Effector memory CD8-positive, alpha-beta T cell (primary cell): ENCODE results near the gene HOXB6.

Experiments used
- ATAC-seq: fragments of 150-1000 bp; cut with Tn5 transposase; replicated peaks from 2 replicates; pipeline ENCODE4 v1.10.0; 2021; ENCODE audit warnings: mild to moderate bottlenecking, moderate library complexity
- DNase-seq, 3 experiments: peaks; one replicate each; pipeline ENCODE4 v3.0.0; 2021
- H3K27ac Mint-ChIP-seq, 2 donors: one replicate each; pipeline ENCODE4 v1.8.0; 2022; ENCODE audit warnings: mild to moderate bottlenecking in 2 of 2, mixed read lengths in 2 of 2, moderate library complexity in 2 of 2
- H3K27me3 Mint-ChIP-seq, 2 donors: one replicate each; pipeline ENCODE4 v1.8.0; 2022; ENCODE audit warnings: mixed read lengths in 2 of 2
- H3K36me3 Mint-ChIP-seq: one replicate; pipeline ENCODE4 v1.8.0; 2022; ENCODE audit warnings: mild to moderate bottlenecking, moderate library complexity, mixed read lengths; ENCODE audit not compliant: insufficient read depth
- H3K4me1 Mint-ChIP-seq, 2 donors: one replicate each; pipeline ENCODE4 v1.8.0; 2022; ENCODE audit warnings: low read depth in 2 of 2, mixed read lengths in 2 of 2
- H3K4me3 Mint-ChIP-seq, 2 donors: one replicate each; pipeline ENCODE4 v1.8.0; 2022; ENCODE audit warnings: mild to moderate bottlenecking in 2 of 2, mixed read lengths in 2 of 2, moderate library complexity in 2 of 2
- H3K9me3 Mint-ChIP-seq, 2 donors: one replicate each; pipeline ENCODE4 v1.8.0; 2022; ENCODE audit warnings: mixed read lengths in 2 of 2

The HOXB6 gene

GRCh38 chr17:48576479-48577309, 28.1 kb downstream of the HOXB6 start:
- Mint-ChIP-seq H3K27me3 (peaks cover 30 to 32% of the 10 kb centered on the region in 2 donors), H3K9me3 (no peaks in the 10 kb centered on the region), H3K4me1 (peaks cover 10 to 20% of the 10 kb centered on the region in 2 donors), H3K4me3 (peak overlapping the region; percentile 90 to 94), H3K36me3 (peaks cover 9% of the 10 kb centered on the region), H3K27ac (peak overlapping the region in 1 of 2 donors; percentile 53)
- ATAC-seq = no peak
- no peak for DNase-seq

GRCh38 chr17:48575673-48576478, 28.9 kb downstream of the HOXB6 start:
- peaks cover 9% of the 10 kb centered on the region for H3K36me3 Mint-ChIP-seq
- peaks cover 22 to 23% of the 10 kb centered on the region in 2 donors for H3K27me3 Mint-ChIP-seq
- H3K4me3 Mint-ChIP-seq = no peak overlapping the region
- DNase-seq = no peak
- H3K4me1 Mint-ChIP-seq = peaks cover 8 to 20% of the 10 kb centered on the region in 2 donors
- ATAC-seq = no peak
- H3K9me3 Mint-ChIP-seq = no peaks in the 10 kb centered on the region
- no peak overlapping the region for H3K27ac Mint-ChIP-seq

- no peaks in the 10 kb centered on the region for H3K9me3 Mint-ChIP-seq
- H3K36me3 Mint-ChIP-seq = peaks cover 7% of the 10 kb centered on the region
- ATAC-seq = no peak
- peaks cover 14 to 16% of the 10 kb centered on the region in 2 donors for H3K27me3 Mint-ChIP-seq
- H3K4me1 Mint-ChIP-seq = peaks cover 8 to 20% of the 10 kb centered on the region in 2 donors
- H3K27ac Mint-ChIP-seq = no peak overlapping the region
- no peak for DNase-seq
- no peak overlapping the region for H3K4me3 Mint-ChIP-seq
Observed at GRCh38 chr17:48575066-48575582, 29.7 kb downstream of the HOXB6 start.

- ATAC-seq = no peak
- Mint-ChIP-seq H3K9me3 (no peaks in the 10 kb centered on the region), H3K27ac (no peak overlapping the region), H3K27me3 (peaks cover 9 to 10% of the 10 kb centered on the region in 2 donors), H3K4me3 (no peak overlapping the region), H3K36me3 (peaks cover 5% of the 10 kb centered on the region), H3K4me1 (peaks cover 8 to 20% of the 10 kb centered on the region in 2 donors)
- no peak for DNase-seq
Observed at GRCh38 chr17:48574505-48575065, 30.2 kb downstream of the HOXB6 start.

- ATAC-seq (no peak), DNase-seq (no peak)
- no peak overlapping the region for H3K27ac Mint-ChIP-seq
- no peaks in the 10 kb centered on the region for H3K27me3 Mint-ChIP-seq
- no peaks in the 10 kb centered on the region for H3K36me3 Mint-ChIP-seq
- H3K9me3 Mint-ChIP-seq = no peaks in the 10 kb centered on the region
- H3K4me3 Mint-ChIP-seq = no peak overlapping the region
- peaks cover 0 to 9% of the 10 kb centered on the region in 2 donors for H3K4me1 Mint-ChIP-seq
Observed at GRCh38 chr17:48571826-48572417, 32.9 kb downstream of the HOXB6 start.

GRCh38 chr17:48571024-48571818, 33.6 kb downstream of the HOXB6 start:
- H3K36me3 Mint-ChIP-seq = no peaks in the 10 kb centered on the region
- no peaks in the 10 kb centered on the region for H3K27me3 Mint-ChIP-seq
- no peaks in the 10 kb centered on the region for H3K9me3 Mint-ChIP-seq
- H3K4me3 Mint-ChIP-seq = no peak overlapping the region
- no peak for ATAC-seq
- H3K4me1 Mint-ChIP-seq = peaks cover 0 to 9% of the 10 kb centered on the region in 2 donors
- H3K27ac Mint-ChIP-seq = no peak overlapping the region
- DNase-seq = no peak

GRCh38 chr17:48570325-48571023, 34.3 kb downstream of the HOXB6 start:
- Mint-ChIP-seq H3K36me3 (no peaks in the 10 kb centered on the region), H3K4me1 (peaks cover 0 to 8% of the 10 kb centered on the region in 2 donors), H3K9me3 (no peaks in the 10 kb centered on the region), H3K27me3 (no peaks in the 10 kb centered on the region), H3K4me3 (no peak overlapping the region), H3K27ac (no peak overlapping the region)
- ATAC-seq = no peak
- no peak for DNase-seq

- ATAC-seq (no peak), DNase-seq (no peak)
- Mint-ChIP-seq H3K27ac (no peak overlapping the region), H3K4me3 (no peak overlapping the region), H3K9me3 (no peaks in the 10 kb centered on the region), H3K27me3 (no peaks in the 10 kb centered on the region), H3K36me3 (no peaks in the 10 kb centered on the region), H3K4me1 (peaks cover 0 to 8% of the 10 kb centered on the region in 2 donors)
Observed at GRCh38 chr17:48569674-48570324, 35.0 kb downstream of the HOXB6 start.

- DNase-seq (no peak), ATAC-seq (no peak)
- Mint-ChIP-seq H3K27me3 (no peaks in the 10 kb centered on the region), H3K4me1 (peaks cover 0 to 8% of the 10 kb centered on the region in 2 donors), H3K36me3 (no peaks in the 10 kb centered on the region), H3K9me3 (no peaks in the 10 kb centered on the region), H3K27ac (no peak overlapping the region), H3K4me3 (no peak overlapping the region)
Observed at GRCh38 chr17:48569240-48569582, 35.6 kb downstream of the HOXB6 start.

GRCh38 chr17:48568499-48569239, 36.1 kb downstream of the HOXB6 start:
- no peak for DNase-seq
- no peak overlapping the region for H3K27ac Mint-ChIP-seq
- no peak for ATAC-seq
- H3K4me1 Mint-ChIP-seq = peaks cover 0 to 6% of the 10 kb centered on the region in 2 donors
- H3K9me3 Mint-ChIP-seq = no peaks in the 10 kb centered on the region
- H3K36me3 Mint-ChIP-seq = no peaks in the 10 kb centered on the region
- H3K4me3 Mint-ChIP-seq = no peak overlapping the region
- no peaks in the 10 kb centered on the region for H3K27me3 Mint-ChIP-seq

GRCh38 chr17:48567646-48568354, 37.0 kb downstream of the HOXB6 start:
- Mint-ChIP-seq H3K27me3 (no peaks in the 10 kb centered on the region), H3K9me3 (no peaks in the 10 kb centered on the region), H3K36me3 (no peaks in the 10 kb centered on the region), H3K4me1 (peaks cover 0 to 3% of the 10 kb centered on the region in 2 donors), H3K27ac (no peak overlapping the region), H3K4me3 (no peak overlapping the region)
- DNase-seq = no peak
- ATAC-seq = no peak
